ENCODE results near the gene PDSS2.

The PDSS2 gene

DNA sequence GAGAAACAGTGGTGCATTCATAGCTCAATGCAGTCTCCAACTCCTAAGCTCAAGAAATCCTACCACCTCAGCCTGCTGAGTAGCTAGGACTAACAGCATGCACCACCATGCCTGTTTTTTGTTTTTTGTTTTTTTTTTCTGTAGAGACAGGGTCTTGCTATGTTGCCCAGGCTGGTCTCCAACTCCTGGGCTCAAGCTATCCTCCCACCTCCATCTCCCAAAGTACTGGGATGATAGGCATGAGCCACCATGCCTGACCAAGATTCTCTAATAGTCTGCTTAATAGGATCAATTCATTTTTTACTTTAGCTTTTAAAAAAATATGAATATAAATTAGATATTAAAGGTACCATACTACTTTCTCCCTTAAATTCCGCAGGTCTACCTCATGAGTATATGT, 191.7 kb downstream of the PDSS2 start:
- TF ChIP-seq, protein P1, sequence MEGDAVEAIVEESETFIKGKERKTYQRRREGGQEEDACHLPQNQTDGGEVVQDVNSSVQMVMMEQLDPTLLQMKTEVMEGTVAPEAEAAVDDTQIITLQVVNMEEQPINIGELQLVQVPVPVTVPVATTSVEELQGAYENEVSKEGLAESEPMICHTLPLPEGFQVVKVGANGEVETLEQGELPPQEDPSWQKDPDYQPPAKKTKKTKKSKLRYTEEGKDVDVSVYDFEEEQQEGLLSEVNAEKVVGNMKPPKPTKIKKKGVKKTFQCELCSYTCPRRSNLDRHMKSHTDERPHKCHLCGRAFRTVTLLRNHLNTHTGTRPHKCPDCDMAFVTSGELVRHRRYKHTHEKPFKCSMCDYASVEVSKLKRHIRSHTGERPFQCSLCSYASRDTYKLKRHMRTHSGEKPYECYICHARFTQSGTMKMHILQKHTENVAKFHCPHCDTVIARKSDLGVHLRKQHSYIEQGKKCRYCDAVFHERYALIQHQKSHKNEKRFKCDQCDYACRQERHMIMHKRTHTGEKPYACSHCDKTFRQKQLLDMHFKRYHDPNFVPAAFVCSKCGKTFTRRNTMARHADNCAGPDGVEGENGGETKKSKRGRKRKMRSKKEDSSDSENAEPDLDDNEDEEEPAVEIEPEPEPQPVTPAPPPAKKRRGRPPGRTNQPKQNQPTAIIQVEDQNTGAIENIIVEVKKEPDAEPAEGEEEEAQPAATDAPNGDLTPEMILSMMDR (IDR thresholded peaks at IDR 0.05) = no peak
- H3K9me3 ChIP-seq = no peaks in the 10 kb centered on the region
- H3K4me1 ChIP-seq (ENCODE audit: control insufficient read depth in 1 of 2, insufficient read depth in 1 of 2, low read depth in 1 of 2, low read length in 1 of 2) = no peaks in the 10 kb centered on the region
- H3K4me3 ChIP-seq (ENCODE audit: low read depth in 1 of 2, low read length in 1 of 2) = no peak overlapping the region
- H3K27ac ChIP-seq = no peak overlapping the region
- H3K27me3 ChIP-seq = no peaks in the 10 kb centered on the region
- H3K36me3 ChIP-seq = no peaks in the 10 kb centered on the region

DNA sequence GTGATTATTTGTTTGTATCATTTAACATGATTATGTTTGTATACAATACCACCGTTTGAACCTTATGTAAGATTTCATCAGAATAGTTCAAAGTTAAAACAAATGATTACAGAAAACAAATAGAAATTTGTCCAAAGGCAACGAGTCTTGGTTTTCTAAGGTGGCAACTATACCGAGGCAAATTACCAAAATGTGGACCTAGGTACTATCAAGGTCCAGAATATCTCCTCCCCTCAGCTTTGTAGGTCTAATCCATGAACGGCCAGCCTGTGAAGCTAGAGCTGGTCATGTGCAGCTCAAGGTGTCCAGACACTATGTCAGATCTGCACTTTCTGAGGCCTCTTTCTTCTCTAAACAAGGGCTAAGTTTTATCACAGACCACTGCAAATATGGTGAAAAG, 192.4 kb downstream of the PDSS2 start:
- no peaks in the 10 kb centered on the region for H3K36me3 ChIP-seq
- no peak overlapping the region for H3K27ac ChIP-seq
- no peaks in the 10 kb centered on the region for H3K4me1 ChIP-seq (ENCODE audit: control insufficient read depth in 1 of 2, insufficient read depth in 1 of 2, low read depth in 1 of 2, low read length in 1 of 2)
- H3K27me3 ChIP-seq = no peaks in the 10 kb centered on the region
- H3K9me3 ChIP-seq = no peaks in the 10 kb centered on the region
- TF ChIP-seq, protein P1 (IDR thresholded peaks at IDR 0.05) = no peak
- no peak overlapping the region for H3K4me3 ChIP-seq (ENCODE audit: low read depth in 1 of 2, low read length in 1 of 2)

DNA sequence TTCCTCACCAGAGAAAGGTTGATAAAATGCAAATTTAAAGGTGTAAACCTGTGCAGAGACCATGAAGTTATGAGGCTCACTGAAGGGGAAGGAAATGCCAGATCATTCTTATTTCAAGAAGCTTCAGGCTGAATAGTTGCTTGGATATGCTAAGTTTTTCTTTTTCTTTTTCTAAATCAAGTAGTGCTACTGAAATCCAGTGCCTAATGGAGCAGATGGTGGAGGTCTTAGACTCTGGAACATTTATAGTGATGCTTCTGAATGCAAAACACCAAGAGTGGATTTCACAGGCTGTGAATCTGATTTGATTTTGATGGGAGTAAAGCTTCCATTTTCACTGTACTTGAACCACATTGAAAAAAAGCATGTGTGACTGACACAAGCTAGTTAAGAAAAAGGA, 192.8 kb downstream of the PDSS2 start:
- TF ChIP-seq, protein P1 (IDR thresholded peaks at IDR 0.05) = no peak
- no peaks in the 10 kb centered on the region for H3K27me3 ChIP-seq
- H3K36me3 ChIP-seq = no peaks in the 10 kb centered on the region
- no peaks in the 10 kb centered on the region for H3K9me3 ChIP-seq
- no peaks in the 10 kb centered on the region for H3K4me1 ChIP-seq (ENCODE audit: control insufficient read depth in 1 of 2, insufficient read depth in 1 of 2, low read depth in 1 of 2, low read length in 1 of 2)
- no peak overlapping the region for H3K27ac ChIP-seq
- no peak overlapping the region for H3K4me3 ChIP-seq (ENCODE audit: low read depth in 1 of 2, low read length in 1 of 2)

DNA sequence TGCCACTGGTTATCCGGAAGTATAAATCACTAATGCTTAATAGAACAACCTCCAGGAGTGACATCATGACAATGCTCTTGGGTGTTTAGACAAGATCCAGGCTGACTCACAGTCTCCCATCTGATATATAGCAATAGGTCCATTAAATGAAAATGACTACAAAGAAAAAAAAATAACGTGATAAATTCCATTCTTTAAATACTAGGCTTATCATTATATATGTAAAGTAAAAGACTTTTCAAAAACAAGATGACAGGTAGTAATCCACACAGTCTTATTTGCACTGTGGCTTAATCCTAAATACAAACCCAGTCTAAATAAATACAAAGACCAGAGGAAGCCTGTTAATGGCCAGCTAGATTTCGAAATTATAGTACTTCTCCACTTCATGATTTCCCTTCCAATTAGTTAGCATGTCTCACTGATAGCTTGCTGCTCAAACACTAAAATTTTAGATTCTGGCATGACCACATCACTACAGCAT, 195.0 kb downstream of the PDSS2 start:
- no peaks in the 10 kb centered on the region for H3K4me1 ChIP-seq (ENCODE audit: control insufficient read depth in 1 of 2, insufficient read depth in 1 of 2, low read depth in 1 of 2, low read length in 1 of 2)
- H3K27me3 ChIP-seq = no peaks in the 10 kb centered on the region
- no peak overlapping the region for H3K4me3 ChIP-seq (ENCODE audit: low read depth in 1 of 2, low read length in 1 of 2)
- no peaks in the 10 kb centered on the region for H3K36me3 ChIP-seq
- TF ChIP-seq, protein P1 (IDR thresholded peaks at IDR 0.05) = no peak
- H3K27ac ChIP-seq = no peak overlapping the region
- H3K9me3 ChIP-seq = no peaks in the 10 kb centered on the region

DNA sequence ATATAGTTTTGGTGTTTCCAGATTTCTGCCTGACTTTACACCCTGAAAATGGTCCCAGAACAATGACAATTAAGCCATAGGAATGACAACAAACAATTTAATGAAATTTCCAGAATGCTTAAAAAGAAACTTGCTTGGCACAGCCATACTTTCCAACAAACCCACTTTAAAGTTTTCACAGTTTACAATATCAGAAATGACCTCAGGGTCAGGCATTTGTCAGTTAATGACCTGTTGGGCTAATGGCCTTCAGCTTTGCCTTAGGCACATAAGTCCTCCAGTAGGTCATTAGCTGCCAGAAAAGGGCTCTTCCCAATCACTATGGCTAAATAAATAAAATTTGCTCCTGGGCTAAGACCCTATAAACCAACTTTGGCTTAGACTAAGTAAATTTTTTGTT, 199.4 kb downstream of the PDSS2 start:
- no peaks in the 10 kb centered on the region for H3K36me3 ChIP-seq
- no peaks in the 10 kb centered on the region for H3K4me1 ChIP-seq (ENCODE audit: control insufficient read depth in 1 of 2, insufficient read depth in 1 of 2, low read depth in 1 of 2, low read length in 1 of 2)
- no peak overlapping the region for H3K27ac ChIP-seq
- H3K27me3 ChIP-seq = no peaks in the 10 kb centered on the region
- H3K4me3 ChIP-seq (ENCODE audit: low read depth in 1 of 2, low read length in 1 of 2) = no peak overlapping the region
- H3K9me3 ChIP-seq = no peaks in the 10 kb centered on the region
- TF ChIP-seq, protein P1 (IDR thresholded peaks at IDR 0.05) = no peak

DNA sequence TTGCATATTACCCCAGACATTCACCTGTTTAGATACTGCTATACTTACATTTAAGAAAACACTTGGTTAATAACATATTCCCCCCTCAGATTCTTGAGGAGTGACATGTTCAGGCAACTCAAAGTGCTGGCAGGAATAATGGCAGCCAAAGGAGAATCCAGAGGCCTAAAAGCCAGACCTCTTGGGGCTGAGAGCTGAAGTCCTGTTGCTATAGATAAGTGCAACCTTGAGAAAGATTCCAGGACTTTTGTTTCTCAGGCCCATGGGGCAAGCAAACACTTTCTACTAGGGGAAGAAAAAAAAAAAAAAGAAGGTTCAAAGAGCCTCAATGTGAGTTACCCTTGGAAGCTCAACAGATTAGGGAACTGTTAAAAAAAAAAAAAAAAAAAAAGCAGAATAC, 211.2 kb downstream of the PDSS2 start:
- Histone ChIP-seq H3K27me3 (no peaks in the 10 kb centered on the region), H3K9me3 (no peaks in the 10 kb centered on the region), H3K27ac (no peak overlapping the region), H3K4me1 (ENCODE audit: control insufficient read depth in 1 of 2, insufficient read depth in 1 of 2, low read depth in 1 of 2, low read length in 1 of 2) (no peaks in the 10 kb centered on the region), H3K4me3 (ENCODE audit: low read depth in 1 of 2, low read length in 1 of 2) (no peak overlapping the region), H3K36me3 (no peaks in the 10 kb centered on the region)
- TF ChIP-seq, protein P1 (IDR thresholded peaks at IDR 0.05) = no peak

Measured in neutrophil (primary cell).